Astrocyte (in vitro differentiated cells and primary cell): Measurements from ENCODE around the gene RESP18. TPM values are rescaled to one million over a fixed set of nuclear protein-coding genes. Genes with fewer than 3 reads are reported as not detected.
A peak's percentile ranks its signal among the peaks of the same experiment; 100 is the strongest.
"Not testable (repeated sequence)": the region's sequence is repeated elsewhere in the genome, so short reads cannot be mapped to it uniquely, and the experiment has no call there.

ENCODE experiments used
- DNase-seq: peaks from one replicate; pipeline ENCODE4 v3.0.0-alpha.2; 2010; ENCODE audit warnings: low read depth
- FAIRE-seq: peaks from 2 replicates; lab custom pipeline; 2011; peaks lifted over from hg19 to GRCh38; lab: Jason Lieb, UNC
- H2AFZ ChIP-seq: 2 replicates; pipeline ENCODE4 v1.6.0; 2012; ENCODE audit warnings: low read depth, low read length, inconsistent platforms
- H3K27ac ChIP-seq: 2 replicates; pipeline ENCODE4 v1.5.1; 2011; ENCODE audit warnings: low read depth, low read length, inconsistent platforms
- H3K27me3 ChIP-seq: 2 replicates; pipeline ENCODE4 v1.6.0; 2011; ENCODE audit warnings: low read length, inconsistent platforms; ENCODE audit not compliant: insufficient read depth
- H3K36me3 ChIP-seq: 2 replicates; pipeline ENCODE4 v1.5.1; 2011; ENCODE audit warnings: low read length, inconsistent platforms; ENCODE audit not compliant: insufficient read depth
- H3K4me1 ChIP-seq: 2 replicates; pipeline ENCODE4 v1.5.1; 2011; ENCODE audit warnings: low read length, inconsistent platforms; ENCODE audit not compliant: insufficient read depth
- H3K4me2 ChIP-seq: 2 replicates; pipeline ENCODE4 v1.6.0; 2012; ENCODE audit warnings: low read length, inconsistent platforms
- H3K4me3 ChIP-seq: 2 replicates; pipeline ENCODE4 v1.5.1; 2011; ENCODE audit warnings: low read depth, mild to moderate bottlenecking, low read length, inconsistent platforms; ENCODE audit not compliant: insufficient read depth
- H3K79me2 ChIP-seq: 2 replicates; pipeline ENCODE4 v1.6.0; 2012; ENCODE audit warnings: mild to moderate bottlenecking, low read length, inconsistent platforms; ENCODE audit not compliant: insufficient read depth
- H3K9ac ChIP-seq: 2 replicates; pipeline ENCODE4 v1.6.0; 2012; ENCODE audit warnings: mild to moderate bottlenecking, low read length, inconsistent platforms
- H3K9me3 ChIP-seq: 2 replicates; pipeline ENCODE4 v1.5.1; 2012; ENCODE audit warnings: low read depth, mild to moderate bottlenecking, low read length, inconsistent platforms; ENCODE audit not compliant: insufficient read depth
- H4K20me1 ChIP-seq: 2 replicates; pipeline ENCODE4 v1.6.0; 2012; ENCODE audit warnings: low read length, inconsistent platforms; ENCODE audit not compliant: insufficient read depth
- H3K27ac Mint-ChIP-seq: one replicate; pipeline ENCODE4 v1.8.0; 2021; ENCODE audit warnings: mild to moderate bottlenecking, mixed read lengths; ENCODE audit not compliant: unreplicated experiment
- H3K27me3 Mint-ChIP-seq: one replicate; pipeline ENCODE4 v1.8.0; 2021; ENCODE audit warnings: low read depth, mixed read lengths; ENCODE audit not compliant: unreplicated experiment
- H3K36me3 Mint-ChIP-seq: one replicate; pipeline ENCODE4 v1.8.0; 2021; ENCODE audit warnings: low read depth, mixed read lengths; ENCODE audit not compliant: unreplicated experiment
- H3K4me1 Mint-ChIP-seq: one replicate; pipeline ENCODE4 v1.8.0; 2021; ENCODE audit warnings: low read depth, mixed read lengths; ENCODE audit not compliant: unreplicated experiment
- H3K4me3 Mint-ChIP-seq: one replicate; pipeline ENCODE4 v1.8.0; 2021; ENCODE audit warnings: mild to moderate bottlenecking, moderate library complexity, mixed read lengths; ENCODE audit not compliant: unreplicated experiment
- H3K9me3 Mint-ChIP-seq: one replicate; pipeline ENCODE4 v1.8.0; 2021; ENCODE audit warnings: mild to moderate bottlenecking, mixed read lengths; ENCODE audit not compliant: unreplicated experiment
- CTCF ChIP-seq: IDR thresholded peaks from 2 replicates; pipeline ENCODE4 v1.5.1; 2011; ENCODE audit warnings: low read depth, mild to moderate bottlenecking, inconsistent platforms, low read length, moderate library complexity; ENCODE audit not compliant: insufficient read depth
- EZH2 ChIP-seq: IDR thresholded peaks from 2 replicates; pipeline ENCODE4 v1.6.1; 2012; ENCODE audit warnings: mild to moderate bottlenecking, low read length, inconsistent platforms; ENCODE audit not compliant: insufficient read depth
- total RNA-seq: library from RNA; stranded (reverse); gene quantifications from 2 replicates; pipeline ENCODE4 v1.2.1, GENCODE V29; 2021

RESP18 gene
- total RNA-seq, 1 donor from 2014 or later: not detected

GRCh38 chr2:219289195-219289536 lies 43.4 kb downstream of the RESP18 start:
- H3K36me3 Mint-ChIP-seq: peaks cover 13% of the 10 kb centered on the region
- H3K79me2 ChIP-seq: no peaks in the 10 kb centered on the region

GRCh38 chr2:219287580-219288265 lies 44.8 kb downstream of the RESP18 start:
- Mint-ChIP-seq H3K27ac (peak overlapping the region; percentile 78), H3K4me1 (peaks cover 19% of the 10 kb centered on the region)
- H3K27ac ChIP-seq: no peak overlapping the region

More at GRCh38 chr2:219289195-219289536, 43.4 kb downstream of the RESP18 start:
- Histone ChIP-seq H3K9me3 (no peaks in the 10 kb centered on the region), H3K27me3 (no peaks in the 10 kb centered on the region), H3K27ac (peak overlapping the region; percentile 17), H2AFZ (no peak overlapping the region), H3K36me3 (peaks cover 2% of the 10 kb centered on the region), H3K4me3 (no peak overlapping the region), H3K4me1 (peaks cover 21% of the 10 kb centered on the region), H3K4me2 (peak overlapping the region; percentile 64), H3K9ac (no peak overlapping the region), H4K20me1 (no peaks in the 10 kb centered on the region)
- H3K27me3 Mint-ChIP-seq: peaks cover 2% of the 10 kb centered on the region
- FAIRE-seq (no peak), DNase-seq (no peak)
- no peak overlapping the region for H3K4me3 Mint-ChIP-seq
- H3K27ac Mint-ChIP-seq: no peak overlapping the region
- peaks cover 15% of the 10 kb centered on the region for H3K4me1 Mint-ChIP-seq
- TF ChIP-seq CTCF: no peak
- no peak for TF ChIP-seq EZH2
- H3K9me3 Mint-ChIP-seq: no peaks in the 10 kb centered on the region

GRCh38 chr2:219287116-219287440 lies 45.5 kb downstream of the RESP18 start:
- not testable (repeated sequence) for H3K27me3 ChIP-seq, H3K9me3 ChIP-seq, H3K36me3 ChIP-seq, FAIRE-seq, H3K4me3 Mint-ChIP-seq, H3K79me2 ChIP-seq, H3K4me2 ChIP-seq, H3K9ac ChIP-seq, H3K27ac ChIP-seq, H4K20me1 ChIP-seq, H3K9me3 Mint-ChIP-seq, H3K4me3 ChIP-seq, H3K27me3 Mint-ChIP-seq, H3K27ac Mint-ChIP-seq, H2AFZ ChIP-seq, DNase-seq
- H3K4me1 ChIP-seq: peaks cover 21% of the 10 kb centered on the region
- Mint-ChIP-seq H3K4me1 (peaks cover 19% of the 10 kb centered on the region), H3K36me3 (peaks cover 16% of the 10 kb centered on the region)

More at GRCh38 chr2:219287580-219288265, 44.8 kb downstream of the RESP18 start:
- Histone ChIP-seq H3K4me3 (no peak overlapping the region), H3K4me1 (peaks cover 21% of the 10 kb centered on the region), H3K79me2 (no peaks in the 10 kb centered on the region), H3K4me2 (no peak overlapping the region), H2AFZ (no peak overlapping the region), H4K20me1 (no peaks in the 10 kb centered on the region), H3K36me3 (peaks cover 2% of the 10 kb centered on the region), H3K9me3 (no peaks in the 10 kb centered on the region), H3K9ac (no peak overlapping the region), H3K27me3 (no peaks in the 10 kb centered on the region)
- peaks cover 2% of the 10 kb centered on the region for H3K27me3 Mint-ChIP-seq
- H3K9me3 Mint-ChIP-seq: no peaks in the 10 kb centered on the region
- no peak for DNase-seq
- TF ChIP-seq EZH2: no peak
- no peak for TF ChIP-seq CTCF
- FAIRE-seq: no peak
- H3K36me3 Mint-ChIP-seq: peaks cover 16% of the 10 kb centered on the region
- H3K4me3 Mint-ChIP-seq: no peak overlapping the region
